GM13976 (cell line): Measurements from ENCODE around the gene PWWP2B.

Experiments used
- DNase-seq: peaks from one replicate; pipeline ENCODE4 v3.0.0; 2012; ENCODE audit warnings: low spot score
- CTCF ChIP-seq: IDR thresholded peaks from 2 replicates; pipeline ENCODE4 v1.5.1; 2012; ENCODE audit warnings: borderline replicate concordance, mild to moderate bottlenecking; ENCODE audit not compliant: insufficient read depth; ENCODE audit errors: extremely low read depth, missing control alignments, control extremely low read depth
- in situ Hi-C: fragments of 300-500 bp; cut with MboI; formaldehyde crosslinking; loops from one replicate; pipeline ENCODE4 v1.12.0; 2022; ENCODE audit warnings: low sequenced_read_pairs, mixed read lengths, inconsistent platforms; ENCODE audit not compliant: unreplicated experiment

The PWWP2B gene

GRCh38 chr10:132446195-132446581 is 49.2 kb downstream of the PWWP2B start:
- DNase-seq: no peak
- in situ Hi-C loops: no loop called here
- TF ChIP-seq CTCF: no peak

GRCh38 chr10:132446661-132447445 is 49.9 kb downstream of the PWWP2B start:
- in situ Hi-C loops: no loop called here
- TF ChIP-seq CTCF: no peak
- no peak for DNase-seq

- no peak for TF ChIP-seq CTCF
- in situ Hi-C loops: no loop called here
- no peak for DNase-seq
Measured at GRCh38 chr10:132447446-132448247, 50.6 kb downstream of the PWWP2B start.

- no peak for TF ChIP-seq CTCF
- peak; percentile 78 for DNase-seq
- in situ Hi-C loops: no loop called here
Measured at GRCh38 chr10:132448248-132448731, 51.3 kb downstream of the PWWP2B start.

GRCh38 chr10:132449051-132449810 is 52.2 kb downstream of the PWWP2B start:
- no peak for DNase-seq
- no peak for TF ChIP-seq CTCF
- in situ Hi-C loops: no loop called here

GRCh38 chr10:132449811-132450181 is 52.8 kb downstream of the PWWP2B start:
- in situ Hi-C loops: loop anchor here (10.0 kb wide), 1 partner anchor 225 kb away; no protein-coding TSS in a partner anchor
- no peak for TF ChIP-seq CTCF
- DNase-seq: no peak
